ENCODE data around the gene ELAVL2. TPM values are rescaled to one million over a fixed set of nuclear protein-coding genes. Genes with fewer than 3 reads are reported as not detected.

ELAVL2 gene
- total and polyA plus RNA-seq, 2 of the 4 experiments (the other 2 are of a cell fraction) = 0.36 TPM; not detected in 1

DNA sequence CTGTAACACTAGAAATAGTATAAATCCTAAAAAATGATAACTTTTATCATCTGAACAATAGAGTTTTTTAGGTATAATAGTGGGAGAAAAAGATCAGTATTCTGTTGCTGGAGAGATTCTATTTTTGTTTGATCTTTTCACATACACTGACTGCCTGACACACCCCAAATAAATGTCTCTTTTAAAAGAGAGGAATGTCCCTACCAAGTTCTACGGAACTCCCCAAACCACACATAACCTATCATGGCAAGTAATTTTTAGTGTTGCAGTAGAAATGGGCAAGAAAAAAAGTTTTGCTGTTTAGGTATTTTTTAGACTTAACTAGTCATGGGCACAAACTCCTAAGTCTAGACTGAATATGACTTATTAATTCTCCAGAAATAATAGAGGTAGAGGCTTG lies 139.1 kb downstream of the ELAVL2 start:
- no peaks in the 10 kb centered on the region for H3K27me3 ChIP-seq (ENCODE audit: control insufficient read depth, insufficient read depth, low read length)
- H4K91ac ChIP-seq (ENCODE audit: insufficient read depth, low read depth, low read length) = no peak overlapping the region
- no peak overlapping the region for H3K4me3 ChIP-seq (ENCODE audit: insufficient read depth, low read depth, low read length)
- ChIA-PET POLR2A (ENCODE audit: unreplicated experiment) (no interaction called here), CTCF (no interaction called here)
- no peak overlapping the region for H3K4ac ChIP-seq (ENCODE audit: low read depth, low read length)
- peaks cover 3% of the 10 kb centered on the region; the same call in 1 of the 2 replicates for H3K9me3 ChIP-seq (ENCODE audit: control insufficient read depth, insufficient read depth, low read length)
- no peaks in the 10 kb centered on the region for H3K79me1 ChIP-seq (ENCODE audit: low read depth in 1 of 2, low read length in 2 of 2)
- WGBS, 2 experiments (ENCODE audit: extremely low coverage in 2 of 2, insufficient read length in 1 of 2) = no CpG with 5 or more reads among the region's 1 CpG
- H2BK20ac ChIP-seq (ENCODE audit: low read depth, low read length) = no peak overlapping the region
- BruUV-seq (replicated peaks) = no TSS peak
- H3K9ac ChIP-seq (ENCODE audit: low read depth, low read length) = no peak overlapping the region
- ATAC-seq (ENCODE audit: low read depth) = no peak
- no peak overlapping the region for H3K23ac ChIP-seq (ENCODE audit: low read depth, low read length)
- H4K8ac ChIP-seq (ENCODE audit: low read depth in 2 of 2, low read length in 2 of 2) = no peak overlapping the region
- H3K36me3 ChIP-seq (ENCODE audit: control insufficient read depth, insufficient read depth, low read length) = no peaks in the 10 kb centered on the region
- H3K27ac ChIP-seq (ENCODE audit: insufficient read depth, low read length) = no peak overlapping the region
- no peak overlapping the region for H2AK5ac ChIP-seq (ENCODE audit: low read depth, low read length)
- no peak overlapping the region for H2BK5ac ChIP-seq (ENCODE audit: low read depth, low read length, poor library complexity, severe bottlenecking)
- no peak overlapping the region for H2BK120ac ChIP-seq (ENCODE audit: low read depth, low read length)
- no peaks in the 10 kb centered on the region for H4K20me1 ChIP-seq (ENCODE audit: insufficient read depth, low read length)
- dilution Hi-C loops (cut with HindIII; ENCODE audit: low sequenced_read_pairs, unreplicated experiment) (no loop called here), in situ Hi-C loops (cut with MboI; ENCODE audit: low sequenced_read_pairs) (no loop called here), intact Hi-C loops (cut with micrococcal nuclease) (no loop called here)
- no peak overlapping the region for H3K18ac ChIP-seq (ENCODE audit: low read depth, low read length)
- DNase-seq = no peak
- H3K4me2 ChIP-seq (ENCODE audit: low read depth, low read length) = no peak overlapping the region
- no peaks in the 10 kb centered on the region for H3K4me1 ChIP-seq (ENCODE audit: control insufficient read depth, insufficient read depth, low read length)
- H3K56ac ChIP-seq (ENCODE audit: extremely low read depth, insufficient read depth, low read length) = no peak overlapping the region
- H2AFZ ChIP-seq (replicated peaks; ENCODE audit: low read length, poor library complexity) = no peak overlapping the region
- H3K14ac ChIP-seq (replicated peaks; ENCODE audit: low read depth, low read length) = no peak overlapping the region
- H3K9me1 ChIP-seq (ENCODE audit: insufficient read depth, low read length) = no peaks in the 10 kb centered on the region
- no peak overlapping the region for H2BK15ac ChIP-seq (ENCODE audit: low read depth, low read length)
- TF ChIP-seq RCOR1 (IDR thresholded peaks at IDR 0.05; ENCODE audit: insufficient replicate concordance, low read length) = no peak
- TF ChIP-seq, protein P1, sequence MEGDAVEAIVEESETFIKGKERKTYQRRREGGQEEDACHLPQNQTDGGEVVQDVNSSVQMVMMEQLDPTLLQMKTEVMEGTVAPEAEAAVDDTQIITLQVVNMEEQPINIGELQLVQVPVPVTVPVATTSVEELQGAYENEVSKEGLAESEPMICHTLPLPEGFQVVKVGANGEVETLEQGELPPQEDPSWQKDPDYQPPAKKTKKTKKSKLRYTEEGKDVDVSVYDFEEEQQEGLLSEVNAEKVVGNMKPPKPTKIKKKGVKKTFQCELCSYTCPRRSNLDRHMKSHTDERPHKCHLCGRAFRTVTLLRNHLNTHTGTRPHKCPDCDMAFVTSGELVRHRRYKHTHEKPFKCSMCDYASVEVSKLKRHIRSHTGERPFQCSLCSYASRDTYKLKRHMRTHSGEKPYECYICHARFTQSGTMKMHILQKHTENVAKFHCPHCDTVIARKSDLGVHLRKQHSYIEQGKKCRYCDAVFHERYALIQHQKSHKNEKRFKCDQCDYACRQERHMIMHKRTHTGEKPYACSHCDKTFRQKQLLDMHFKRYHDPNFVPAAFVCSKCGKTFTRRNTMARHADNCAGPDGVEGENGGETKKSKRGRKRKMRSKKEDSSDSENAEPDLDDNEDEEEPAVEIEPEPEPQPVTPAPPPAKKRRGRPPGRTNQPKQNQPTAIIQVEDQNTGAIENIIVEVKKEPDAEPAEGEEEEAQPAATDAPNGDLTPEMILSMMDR (conservative IDR thresholded peaks at IDR 0.05; ENCODE audit: low read depth, low read length) = no peak
- no peak for TF ChIP-seq MXI1 (IDR thresholded peaks at IDR 0.05; ENCODE audit: borderline replicate concordance, low read depth, low read length)
- TF ChIP-seq, protein P2, sequence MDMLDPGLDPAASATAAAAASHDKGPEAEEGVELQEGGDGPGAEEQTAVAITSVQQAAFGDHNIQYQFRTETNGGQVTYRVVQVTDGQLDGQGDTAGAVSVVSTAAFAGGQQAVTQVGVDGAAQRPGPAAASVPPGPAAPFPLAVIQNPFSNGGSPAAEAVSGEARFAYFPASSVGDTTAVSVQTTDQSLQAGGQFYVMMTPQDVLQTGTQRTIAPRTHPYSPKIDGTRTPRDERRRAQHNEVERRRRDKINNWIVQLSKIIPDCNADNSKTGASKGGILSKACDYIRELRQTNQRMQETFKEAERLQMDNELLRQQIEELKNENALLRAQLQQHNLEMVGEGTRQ (IDR thresholded peaks at IDR 0.05; ENCODE audit: low read depth, low read length) = no peak
- TF ChIP-seq MAZ (IDR thresholded peaks at IDR 0.05; ENCODE audit: borderline replicate concordance, low read depth, low read length) = no peak
- TF ChIP-seq POLR2A (IDR thresholded peaks at IDR 0.05; ENCODE audit: low read depth, low read length) = no peak
- no peak for TF ChIP-seq FOS (IDR thresholded peaks at IDR 0.05; ENCODE audit: low read depth, low read length)
- TF ChIP-seq CHD1 (IDR thresholded peaks at IDR 0.05; ENCODE audit: low read depth, low read length) = no peak
- TF ChIP-seq RFX5 (IDR thresholded peaks at IDR 0.05; ENCODE audit: low read depth, low read length) = no peak
- no peak for TF ChIP-seq BHLHE40 (IDR thresholded peaks at IDR 0.05; ENCODE audit: low read depth, low read length)
- no peak for TF ChIP-seq CEBPB (IDR thresholded peaks at IDR 0.05; ENCODE audit: low read depth, low read length)
- H4K5ac ChIP-seq (ENCODE audit: low read depth, low read length) = no peak overlapping the region
- H2AK9ac ChIP-seq (replicated peaks; ENCODE audit: low read depth, low read length, poor library complexity) = no peak overlapping the region
